H1 (cell line): ENCODE results near the gene OXCT2.

Experiments used
- CBX5 ChIP-seq: fragments of 300-800, 300-1000 bp; sonication (generic); IDR thresholded peaks from 2 replicates; pipeline ENCODE4 v1.7.1; 2016; ENCODE audit warnings: antibody characterized with exemption, low read length, low read depth
- CHD2 ChIP-seq: IDR thresholded peaks from 2 replicates; pipeline ENCODE4 v1.6.1; 2012; ENCODE audit warnings: low read length, improper control_type of control experiment
- CTBP2 ChIP-seq: IDR thresholded peaks from 2 replicates; pipeline ENCODE4 v1.7.0; 2011; ENCODE audit warnings: borderline replicate concordance, mild to moderate bottlenecking, moderate library complexity, mixed read lengths, low read length; ENCODE audit not compliant: insufficient read depth, insufficient read length
- CTCF ChIP-seq, 3 experiments: IDR thresholded peaks; 1 replicate in 2 of 3; 2 replicates in 1 of 3; pipeline versions ENCODE4 v1.5.1 to v1.6.1; 2011; ENCODE audit warnings: low read length in 3 of 3, mild to moderate bottlenecking in 3 of 3, inconsistent platforms in 2 of 3, low read depth in 1 of 3, moderate library complexity in 1 of 3; ENCODE audit not compliant: insufficient read depth in 1 of 3; ENCODE audit errors: control extremely low read depth in 1 of 3
- EP300 ChIP-seq, 2 experiments: IDR thresholded peaks; 1 replicate in 1 of 2; 2 replicates in 1 of 2; pipeline ENCODE4 v1.6.1; 2011 to 2012; ENCODE audit warnings: low read depth in 2 of 2, low read length in 2 of 2, mild to moderate bottlenecking in 2 of 2, borderline replicate concordance in 1 of 2, inconsistent platforms in 1 of 2, moderate library complexity in 1 of 2
- FOSL1 ChIP-seq: IDR thresholded peaks from 2 replicates; pipeline ENCODE4 v1.6.1; 2011; ENCODE audit warnings: mild to moderate bottlenecking, low read depth, low read length, moderate library complexity; ENCODE audit not compliant: insufficient read depth
- GABPA ChIP-seq: IDR thresholded peaks from 2 replicates; pipeline ENCODE4 v1.6.1; 2011; ENCODE audit warnings: mild to moderate bottlenecking, low read length, moderate library complexity, borderline replicate concordance; ENCODE audit not compliant: insufficient read depth
- JUND ChIP-seq: IDR thresholded peaks from 2 replicates; pipeline ENCODE4 v1.6.1; 2011; ENCODE audit warnings: mild to moderate bottlenecking, improper control_type of control experiment, low read length
- MAX ChIP-seq: IDR thresholded peaks from 2 replicates; pipeline ENCODE4 v1.6.1; 2012; ENCODE audit warnings: inconsistent platforms
- POLR2A ChIP-seq, 2 experiments: IDR thresholded peaks; 1 replicate in 1 of 2; 2 replicates in 1 of 2; pipeline ENCODE4 v1.6.1; 2011; ENCODE audit warnings: low read depth in 2 of 2, low read length in 2 of 2, mild to moderate bottlenecking in 2 of 2; ENCODE audit errors: control extremely low read depth in 1 of 2
- POLR2AphosphoS5 ChIP-seq: IDR thresholded peaks from 2 replicates; pipeline ENCODE4 v1.6.1; 2011; ENCODE audit warnings: low read depth, low read length
- RAD21 ChIP-seq, 2 experiments: IDR thresholded peaks in 1 of 2; conservative IDR thresholded peaks in 1 of 2; 2 replicates each; pipeline ENCODE4 v1.6.1; 2011; ENCODE audit warnings: low read depth in 2 of 2, low read length in 2 of 2, improper control_type of control experiment in 1 of 2, inconsistent platforms in 1 of 2, mild to moderate bottlenecking in 1 of 2, moderate library complexity in 1 of 2
- TAF1 ChIP-seq: IDR thresholded peaks from 2 replicates; pipeline ENCODE4 v1.6.1; 2011; ENCODE audit warnings: mild to moderate bottlenecking, low read depth, low read length
- TBP ChIP-seq: IDR thresholded peaks from 2 replicates; pipeline ENCODE4 v1.6.1; 2011; ENCODE audit warnings: low read depth, low read length, improper control_type of control experiment

GRCh38 chr1:39762550-39763540 lies 8.3 kb downstream of the OXCT2 start:
- TF ChIP-seq POLR2A (IDR thresholded peaks at IDR 0.05; ENCODE audit: control extremely low read depth in 1 of 2, low read depth in 2 of 2, low read length in 2 of 2) (no peak), CTCF (IDR thresholded peaks at IDR 0.05; ENCODE audit: control extremely low read depth in 1 of 3, insufficient read depth in 1 of 3, low read depth in 1 of 3, low read length in 3 of 3) (no peak), TBP (no peak), CBX5 (no peak), POLR2AphosphoS5 (no peak), CHD2 (no peak), RAD21 (IDR thresholded peaks at IDR 0.05 in 1 of 2, conservative IDR thresholded peaks at IDR 0.05 in 1 of 2; ENCODE audit: low read depth in 2 of 2, low read length in 2 of 2) (no peak), EP300 (IDR thresholded peaks at IDR 0.05; ENCODE audit: borderline replicate concordance in 1 of 2, low read depth in 2 of 2, low read length in 2 of 2) (no peak), CTBP2 (no peak), JUND (no peak), GABPA (no peak), FOSL1 (no peak), TAF1 (no peak), MAX (no peak)
